Measurements from ENCODE around the gene FOSL1. TPM values are rescaled to one million over a fixed set of nuclear protein-coding genes. Genes with fewer than 3 reads are reported as not detected.
A peak's percentile ranks its signal among the peaks of the same experiment; 100 is the strongest.

The FOSL1 gene
- total and polyA plus RNA-seq, 2 of the 13 experiments (the other 11 are each of a cell fraction or from before 2014, with no cell fraction given): 4.0 to 4.1 TPM

GRCh38 chr11:65917434-65918210 is 17.4 kb upstream of the FOSL1 start:
- BruUV-seq (replicated peaks): no TSS peak
- H3K9me3 ChIP-seq (ENCODE audit: low read length): no peaks in the 10 kb centered on the region
- ATAC-seq (no peak), DNase-seq (ENCODE audit: low spot score) (no peak), FAIRE-seq (no peak)
- H3K4me3 ChIP-seq (replicated peaks in 1 of 3; ENCODE audit: insufficient read depth in 1 of 3, low read depth in 2 of 3, low read length in 3 of 3): peak overlapping the region; percentile 88 to 98 (median 92)
- H3K27me3 ChIP-seq (ENCODE audit: control insufficient read depth in 1 of 2, insufficient read depth in 2 of 2, low read length in 2 of 2): peaks cover 0 to 2% of the 10 kb centered on the region in 2 experiments; a peak in 1 of 5 replicates
- 95% methylated on average over 18 of the region's 35 CpGs for WGBS (ENCODE audit: low lambda C conversion rate)
- in situ Hi-C loops (cut with HindIII; ENCODE audit: extremely low pct_ligation_motif_present, low pct_unique_long_range_greater_than_20kb): no loop called here
- H3K36me3 ChIP-seq (replicated peaks in 1 of 2; ENCODE audit: control insufficient read depth in 1 of 2, insufficient read depth in 2 of 2, low read length in 2 of 2): no peaks in the 10 kb centered on the region; a peak in 1 of 5 replicates
- peak overlapping the region; percentile 73 for H3K4me2 ChIP-seq (ENCODE audit: low read depth, low read length)
- intact Hi-C loops (cut with micrococcal nuclease; ENCODE audit: unreplicated experiment): loop anchor here (2.0 kb wide), 1 partner anchor 27 kb away; the partner anchor contains the start of gene CCDC85B
- peaks cover 11% of the 10 kb centered on the region for H3K79me2 ChIP-seq (ENCODE audit: insufficient read depth, low read length)
- H2AFZ ChIP-seq (ENCODE audit: low read length): no peak overlapping the region
- H3K27ac ChIP-seq (ENCODE audit: extremely low read length, insufficient read depth, low read length): peak overlapping the region; percentile 75
- no peaks in the 10 kb centered on the region for H4K20me1 ChIP-seq (ENCODE audit: insufficient read depth, low read length)
- ChIA-PET CTCF (ENCODE audit: low intra/inter-chr PET ratio, low total read pairs) (no interaction called here), POLR2A (interaction anchor here (0.6 to 5.0 kb wide), 7 partner anchors 9 to 43 kb away, joined by 3 to 59 read pairs (median 5); partner anchors contain the start of genes CCDC85B, FIBP and FOSL1)
- H3K4me1 ChIP-seq (ENCODE audit: insufficient read depth, low read length): peaks cover 53% of the 10 kb centered on the region
- H3K9ac ChIP-seq (ENCODE audit: insufficient read depth, low read depth, low read length): peak overlapping the region; percentile 98
- TF ChIP-seq RBFOX2 (IDR thresholded peaks at IDR 0.05; ENCODE audit: low read depth, low read length) (peak; percentile 72), ZNF280D (CRISPR knock-in tag; IDR thresholded peaks at IDR 0.05) (no peak), ZBTB38 (CRISPR knock-in tag; IDR thresholded peaks at IDR 0.05) (peak; percentile 51), SMARCC2 (IDR thresholded peaks at IDR 0.05) (no peak), ZNF234 (CRISPR knock-in tag; conservative IDR thresholded peaks at IDR 0.05) (0 out of 2 replicates have a peak, but pooled peaks have one; percentile 29), HOXA3 (CRISPR knock-in tag; IDR thresholded peaks at IDR 0.05) (no peak), HINFP (CRISPR knock-in tag; IDR thresholded peaks at IDR 0.05; ENCODE audit: low read depth) (no peak), PRDM10 (CRISPR knock-in tag; IDR thresholded peaks at IDR 0.05; ENCODE audit: low read depth) (no peak), HNRNPL (IDR thresholded peaks at IDR 0.05; ENCODE audit: low read depth, low read length) (peak; percentile 95), ARID5B (CRISPR knock-in tag; IDR thresholded peaks at IDR 0.05) (no peak)
